ENCODE measurements around the gene CCSER1. TPM values are rescaled to one million over a fixed set of nuclear protein-coding genes. Genes with fewer than 3 reads are reported as not detected.

CCSER1 gene
- total and polyA plus RNA-seq, 4 donors: 0.18 to 2.3 (median 1.2) TPM

DNA sequence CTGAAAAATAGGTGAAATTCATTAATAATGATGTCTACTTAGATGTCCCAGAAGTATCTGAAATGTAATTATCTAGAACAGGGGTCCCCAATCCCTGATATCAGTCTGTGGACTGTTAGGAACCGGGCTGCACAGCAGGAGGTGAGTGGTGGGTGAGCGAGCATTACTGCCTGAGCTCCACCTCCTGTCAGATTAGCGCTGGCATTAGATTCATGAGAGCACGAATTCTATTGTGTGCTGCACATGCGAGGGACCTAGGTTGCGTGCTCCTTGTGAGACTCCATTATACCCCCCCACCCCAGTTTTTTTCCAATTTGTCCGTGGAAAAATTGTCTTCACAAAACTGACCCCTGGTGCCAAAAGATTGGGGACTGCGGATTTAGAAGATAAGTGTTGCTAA is 458.8 kb downstream of the CCSER1 start:
- Histone ChIP-seq H3K9ac (ENCODE audit: low read depth in 1 of 2, low read length in 2 of 2) (no peak overlapping the region), H3K36me3 (ENCODE audit: control insufficient read depth in 4 of 4, insufficient read depth in 3 of 4, low read depth in 1 of 4, low read length in 3 of 4) (no peaks in the 10 kb centered on the region), H3K27me3 (ENCODE audit: control insufficient read depth in 4 of 4, insufficient read depth in 4 of 4, low read length in 3 of 4) (no peaks in the 10 kb centered on the region), H3K27ac (ENCODE audit: low read depth in 1 of 2, low read length in 2 of 2) (no peak overlapping the region), H3K4me1 (ENCODE audit: control insufficient read depth in 4 of 4, insufficient read depth in 4 of 4, low read length in 3 of 4) (no peaks in the 10 kb centered on the region), H3K9me3 (ENCODE audit: control insufficient read depth in 4 of 4, low read length in 3 of 4) (no peaks in the 10 kb centered on the region), H3K4me3 (ENCODE audit: low read depth in 1 of 3, low read length in 3 of 3) (no peak overlapping the region)
- no peak for DNase-seq (ENCODE audit: low spot score)
- TF ChIP-seq EGR1 (IDR thresholded peaks at IDR 0.05; ENCODE audit: low read depth in 2 of 2): no peak
- no peak for TF ChIP-seq TAF1 (conservative IDR thresholded peaks at IDR 0.05)
- TF ChIP-seq, protein P1, sequence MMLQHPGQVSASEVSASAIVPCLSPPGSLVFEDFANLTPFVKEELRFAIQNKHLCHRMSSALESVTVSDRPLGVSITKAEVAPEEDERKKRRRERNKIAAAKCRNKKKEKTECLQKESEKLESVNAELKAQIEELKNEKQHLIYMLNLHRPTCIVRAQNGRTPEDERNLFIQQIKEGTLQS (IDR thresholded peaks at IDR 0.05): no peak
- TF ChIP-seq RAD21 (IDR thresholded peaks at IDR 0.05): no peak
- TF ChIP-seq, protein P2, sequence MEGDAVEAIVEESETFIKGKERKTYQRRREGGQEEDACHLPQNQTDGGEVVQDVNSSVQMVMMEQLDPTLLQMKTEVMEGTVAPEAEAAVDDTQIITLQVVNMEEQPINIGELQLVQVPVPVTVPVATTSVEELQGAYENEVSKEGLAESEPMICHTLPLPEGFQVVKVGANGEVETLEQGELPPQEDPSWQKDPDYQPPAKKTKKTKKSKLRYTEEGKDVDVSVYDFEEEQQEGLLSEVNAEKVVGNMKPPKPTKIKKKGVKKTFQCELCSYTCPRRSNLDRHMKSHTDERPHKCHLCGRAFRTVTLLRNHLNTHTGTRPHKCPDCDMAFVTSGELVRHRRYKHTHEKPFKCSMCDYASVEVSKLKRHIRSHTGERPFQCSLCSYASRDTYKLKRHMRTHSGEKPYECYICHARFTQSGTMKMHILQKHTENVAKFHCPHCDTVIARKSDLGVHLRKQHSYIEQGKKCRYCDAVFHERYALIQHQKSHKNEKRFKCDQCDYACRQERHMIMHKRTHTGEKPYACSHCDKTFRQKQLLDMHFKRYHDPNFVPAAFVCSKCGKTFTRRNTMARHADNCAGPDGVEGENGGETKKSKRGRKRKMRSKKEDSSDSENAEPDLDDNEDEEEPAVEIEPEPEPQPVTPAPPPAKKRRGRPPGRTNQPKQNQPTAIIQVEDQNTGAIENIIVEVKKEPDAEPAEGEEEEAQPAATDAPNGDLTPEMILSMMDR (IDR thresholded peaks at IDR 0.05; ENCODE audit: low read depth, low read length, missing input control): no peak
- TF ChIP-seq, protein P3, sequence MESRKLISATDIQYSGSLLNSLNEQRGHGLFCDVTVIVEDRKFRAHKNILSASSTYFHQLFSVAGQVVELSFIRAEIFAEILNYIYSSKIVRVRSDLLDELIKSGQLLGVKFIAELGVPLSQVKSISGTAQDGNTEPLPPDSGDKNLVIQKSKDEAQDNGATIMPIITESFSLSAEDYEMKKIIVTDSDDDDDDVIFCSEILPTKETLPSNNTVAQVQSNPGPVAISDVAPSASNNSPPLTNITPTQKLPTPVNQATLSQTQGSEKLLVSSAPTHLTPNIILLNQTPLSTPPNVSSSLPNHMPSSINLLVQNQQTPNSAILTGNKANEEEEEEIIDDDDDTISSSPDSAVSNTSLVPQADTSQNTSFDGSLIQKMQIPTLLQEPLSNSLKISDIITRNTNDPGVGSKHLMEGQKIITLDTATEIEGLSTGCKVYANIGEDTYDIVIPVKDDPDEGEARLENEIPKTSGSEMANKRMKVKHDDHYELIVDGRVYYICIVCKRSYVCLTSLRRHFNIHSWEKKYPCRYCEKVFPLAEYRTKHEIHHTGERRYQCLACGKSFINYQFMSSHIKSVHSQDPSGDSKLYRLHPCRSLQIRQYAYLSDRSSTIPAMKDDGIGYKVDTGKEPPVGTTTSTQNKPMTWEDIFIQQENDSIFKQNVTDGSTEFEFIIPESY (IDR thresholded peaks at IDR 0.05): no peak
- TF ChIP-seq NR2F2 (IDR thresholded peaks at IDR 0.05): no peak
- TF ChIP-seq GABPA (IDR thresholded peaks at IDR 0.05 in 1 of 2, conservative IDR thresholded peaks at IDR 0.05 in 1 of 2): no peak
- no peak for TF ChIP-seq HNF4A (conservative IDR thresholded peaks at IDR 0.05)
- WGBS: 85% methylated on average over 8 of the region's 8 CpGs

DNA sequence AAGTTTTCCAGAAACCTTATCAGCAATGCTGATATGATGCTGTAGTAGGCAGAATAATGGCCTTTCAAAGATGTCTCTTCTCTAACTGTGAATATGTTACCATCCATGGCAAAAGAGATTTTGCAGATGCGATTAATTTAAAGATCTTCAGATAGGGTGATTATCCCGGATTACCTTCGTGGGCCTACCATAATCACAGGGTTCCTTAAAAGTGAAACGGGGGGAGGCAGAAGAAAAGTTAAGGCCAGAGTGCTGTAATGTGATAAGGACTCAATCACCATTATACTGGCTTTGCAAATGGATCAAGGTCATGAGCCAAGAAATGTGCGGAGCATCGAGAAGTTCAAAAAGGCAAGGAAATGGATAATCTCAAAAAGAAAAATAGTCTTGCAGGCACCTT is 459.6 kb downstream of the CCSER1 start:
- Histone ChIP-seq H3K4me1 (ENCODE audit: control insufficient read depth in 4 of 4, insufficient read depth in 4 of 4, low read length in 3 of 4) (no peaks in the 10 kb centered on the region), H3K36me3 (ENCODE audit: control insufficient read depth in 4 of 4, insufficient read depth in 3 of 4, low read depth in 1 of 4, low read length in 3 of 4) (no peaks in the 10 kb centered on the region), H3K4me3 (ENCODE audit: low read depth in 1 of 3, low read length in 3 of 3) (no peak overlapping the region), H3K9me3 (ENCODE audit: control insufficient read depth in 4 of 4, low read length in 3 of 4) (no peaks in the 10 kb centered on the region), H3K27ac (ENCODE audit: low read depth in 1 of 2, low read length in 2 of 2) (no peak overlapping the region), H3K27me3 (ENCODE audit: control insufficient read depth in 4 of 4, insufficient read depth in 4 of 4, low read length in 3 of 4) (no peaks in the 10 kb centered on the region), H3K9ac (ENCODE audit: low read depth in 1 of 2, low read length in 2 of 2) (no peak overlapping the region)
- WGBS: 87% methylated on average over 6 of the region's 6 CpGs
- no peak for TF ChIP-seq RAD21 (IDR thresholded peaks at IDR 0.05)
- DNase-seq (ENCODE audit: low spot score): no peak

DNA sequence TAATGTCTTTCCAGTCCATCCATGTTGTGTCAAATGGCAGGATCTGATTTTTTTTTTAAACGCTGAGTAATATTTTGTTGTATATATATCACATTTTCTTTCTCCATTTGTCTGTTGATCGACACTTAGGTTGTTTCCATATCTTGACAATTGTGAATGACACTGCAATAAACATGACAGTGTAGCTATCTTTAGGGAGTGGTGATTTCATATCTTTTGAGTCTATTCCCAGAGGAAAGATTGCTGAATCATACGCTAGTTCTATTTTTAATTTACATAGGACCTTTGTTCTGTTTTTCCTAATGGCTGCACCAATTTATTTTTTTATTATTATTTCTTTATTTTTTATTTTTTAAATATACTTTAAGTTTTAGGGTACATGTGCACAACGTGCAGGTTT is 470.7 kb downstream of the CCSER1 start:
- no peak overlapping the region for H3K27ac ChIP-seq (ENCODE audit: low read depth in 1 of 2, low read length in 2 of 2)
- no peak overlapping the region for H3K4me3 ChIP-seq (ENCODE audit: low read depth in 1 of 3, low read length in 3 of 3)
- TF ChIP-seq FOXA1 (IDR thresholded peaks at IDR 0.05) (no peak), HNF4A (conservative IDR thresholded peaks at IDR 0.05) (no peak), NR2F2 (IDR thresholded peaks at IDR 0.05) (no peak), HNF4G (IDR thresholded peaks at IDR 0.05) (no peak), SP1 (IDR thresholded peaks at IDR 0.05) (no peak), RAD21 (IDR thresholded peaks at IDR 0.05) (no peak), FOXA2 (IDR thresholded peaks at IDR 0.05) (no peak), RXRA (IDR thresholded peaks at IDR 0.05) (no peak), JUND (IDR thresholded peaks at IDR 0.05) (no peak), TAF1 (conservative IDR thresholded peaks at IDR 0.05) (no peak), EGR1 (IDR thresholded peaks at IDR 0.05; ENCODE audit: low read depth in 2 of 2) (no peak), YY1 (IDR thresholded peaks at IDR 0.05) (no peak), GABPA (IDR thresholded peaks at IDR 0.05 in 1 of 2, conservative IDR thresholded peaks at IDR 0.05 in 1 of 2) (no peak)
- TF ChIP-seq, protein P4, sequence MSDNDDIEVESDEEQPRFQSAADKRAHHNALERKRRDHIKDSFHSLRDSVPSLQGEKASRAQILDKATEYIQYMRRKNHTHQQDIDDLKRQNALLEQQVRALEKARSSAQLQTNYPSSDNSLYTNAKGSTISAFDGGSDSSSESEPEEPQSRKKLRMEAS (IDR thresholded peaks at IDR 0.05): no peak
- TF ChIP-seq, protein P2 (IDR thresholded peaks at IDR 0.05; ENCODE audit: low read depth, low read length, missing input control): no peak
- TF ChIP-seq, protein P3 (IDR thresholded peaks at IDR 0.05): no peak
- no peaks in the 10 kb centered on the region for H3K36me3 ChIP-seq (ENCODE audit: control insufficient read depth in 4 of 4, insufficient read depth in 3 of 4, low read depth in 1 of 4, low read length in 3 of 4)
- no peaks in the 10 kb centered on the region for H3K4me1 ChIP-seq (ENCODE audit: control insufficient read depth in 4 of 4, insufficient read depth in 4 of 4, low read length in 3 of 4)
- no peak overlapping the region for H3K9ac ChIP-seq (ENCODE audit: low read depth in 1 of 2, low read length in 2 of 2)
- DNase-seq (ENCODE audit: low spot score): no peak
- H3K9me3 ChIP-seq (ENCODE audit: control insufficient read depth in 4 of 4, low read length in 3 of 4): no peaks in the 10 kb centered on the region
- WGBS: 84% methylated on average over 4 of the region's 4 CpGs
- H3K27me3 ChIP-seq (ENCODE audit: control insufficient read depth in 4 of 4, insufficient read depth in 4 of 4, low read length in 3 of 4): no peaks in the 10 kb centered on the region

All from liver (tissue), 9 donors.